C4-2B (cell line): ENCODE results near the gene SNX25.

Experiments
- H3K27ac ChIP-seq: fragments of 450-650 bp; 2 replicates; pipeline ENCODE4 v1.5.1; 2017
- CTCF ChIP-seq: fragments of 450-650 bp; conservative IDR thresholded peaks from 2 replicates; pipeline ENCODE4 v1.5.1; 2017; ENCODE audit warnings: mild to moderate bottlenecking
- ZFX ChIP-seq: fragments of 450-650 bp; IDR thresholded peaks from 2 replicates; pipeline ENCODE4 v1.6.1; 2017

SNX25 gene

DNA sequence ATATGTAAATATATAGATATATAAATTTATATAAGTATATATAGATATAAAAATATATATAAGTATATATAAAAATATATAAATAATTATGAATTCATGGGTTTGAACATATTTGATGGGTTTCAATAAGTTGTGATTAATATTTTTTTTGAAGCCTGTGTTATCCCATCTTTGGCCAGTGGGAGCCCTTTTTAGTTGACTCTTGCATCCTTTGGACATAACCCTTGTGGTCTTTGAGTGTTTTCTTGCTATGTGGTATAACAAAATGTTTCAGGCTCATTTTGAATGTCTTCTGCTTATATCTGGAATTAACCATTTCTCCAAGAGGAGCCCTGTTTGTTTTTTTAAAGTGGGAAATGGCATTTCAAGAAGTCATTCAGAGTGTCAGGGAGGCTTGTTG, 15.2 kb downstream of the SNX25 start:
- no peak overlapping the region for H3K27ac ChIP-seq
- TF ChIP-seq CTCF = no peak
- no peak for TF ChIP-seq ZFX

- no peak for TF ChIP-seq ZFX
- no peak for TF ChIP-seq CTCF
- H3K27ac ChIP-seq = no peak overlapping the region
Observed at GRCh38 chr4:185225940-185226339, 16.5 kb downstream of the SNX25 start.

DNA sequence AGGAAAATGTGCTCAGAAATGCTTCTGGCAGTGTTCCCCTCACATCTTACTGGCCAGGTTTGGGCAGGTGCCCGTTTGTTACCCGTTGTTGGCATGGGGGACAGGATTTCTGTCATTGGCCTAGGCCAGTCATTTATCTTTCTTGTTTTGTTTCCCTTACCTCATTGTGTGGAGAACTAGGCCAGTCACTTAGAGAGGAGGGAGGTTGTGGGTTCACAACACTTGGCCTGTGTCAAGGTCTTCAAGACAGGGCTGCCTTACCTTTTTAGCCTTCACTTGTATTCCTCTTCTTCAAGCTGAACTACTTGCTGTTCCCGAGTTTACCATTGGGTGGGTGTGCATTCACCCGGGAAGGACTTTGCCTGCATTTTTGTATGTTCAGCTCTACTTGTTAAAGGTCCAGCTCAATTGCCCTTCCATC, 17.7 kb downstream of the SNX25 start:
- TF ChIP-seq ZFX (no peak), CTCF (no peak)
- H3K27ac ChIP-seq = no peak overlapping the region

DNA sequence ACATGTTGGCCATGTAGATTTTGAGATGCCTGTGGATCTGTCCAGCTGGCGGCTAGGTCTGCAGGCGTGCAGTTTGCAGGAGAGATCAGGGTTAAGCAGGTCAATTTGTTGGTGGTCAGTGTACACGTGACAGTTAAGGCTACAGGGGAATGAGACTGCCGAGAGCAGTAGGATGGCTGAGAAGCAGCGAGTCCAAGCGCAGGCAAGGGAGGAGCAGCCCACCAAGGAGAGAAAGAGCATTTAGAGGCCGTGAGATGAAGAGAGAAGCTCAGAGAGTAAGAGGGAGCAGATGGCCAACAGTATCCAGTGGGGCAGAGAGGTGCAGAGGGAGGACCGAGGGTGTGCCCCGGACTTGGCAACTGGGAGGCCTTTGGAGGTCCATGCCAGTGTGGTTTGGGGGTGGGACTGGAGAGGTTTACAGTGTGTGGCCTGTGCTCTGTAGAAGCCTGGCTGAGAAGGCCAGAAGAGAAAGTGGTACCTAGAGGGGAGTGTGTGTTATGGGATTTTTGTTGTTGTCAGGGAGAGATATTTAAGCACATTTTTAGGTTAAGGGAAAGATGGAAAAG, 18.4 kb downstream of the SNX25 start:
- TF ChIP-seq CTCF (no peak), ZFX (no peak)

GRCh38 chr4:185229021-185229818, 19.8 kb downstream of the SNX25 start:
- H3K27ac ChIP-seq = no peak overlapping the region
- no peak for TF ChIP-seq CTCF
- no peak for TF ChIP-seq ZFX

More for the DNA sequence above, 18.4 kb downstream of the SNX25 start:
- no peak overlapping the region for H3K27ac ChIP-seq

GRCh38 chr4:185232370-185232769, 23.0 kb downstream of the SNX25 start:
- H3K27ac ChIP-seq = no peak overlapping the region
- no peak for TF ChIP-seq ZFX
- no peak for TF ChIP-seq CTCF

- no peak overlapping the region for H3K27ac ChIP-seq
- no peak for TF ChIP-seq ZFX
- TF ChIP-seq CTCF = no peak
Observed at GRCh38 chr4:185235119-185235842, 25.9 kb downstream of the SNX25 start.
